Stimulated activated CD4-positive, alpha-beta T cell treated with anti-CD3 and anti-CD28 coated beads, Interleukin-15, amount 100 ng/mL, for 48 hours (primary cell): Measurements from ENCODE around the gene ANKRD17.

ENCODE experiments used
- DNase-seq, 2 donors: peaks; one replicate each; pipeline ENCODE4 v3.0.0-alpha.2; 2020; ENCODE audit warnings: low read depth in 2 of 2

Gene ANKRD17

DNA sequence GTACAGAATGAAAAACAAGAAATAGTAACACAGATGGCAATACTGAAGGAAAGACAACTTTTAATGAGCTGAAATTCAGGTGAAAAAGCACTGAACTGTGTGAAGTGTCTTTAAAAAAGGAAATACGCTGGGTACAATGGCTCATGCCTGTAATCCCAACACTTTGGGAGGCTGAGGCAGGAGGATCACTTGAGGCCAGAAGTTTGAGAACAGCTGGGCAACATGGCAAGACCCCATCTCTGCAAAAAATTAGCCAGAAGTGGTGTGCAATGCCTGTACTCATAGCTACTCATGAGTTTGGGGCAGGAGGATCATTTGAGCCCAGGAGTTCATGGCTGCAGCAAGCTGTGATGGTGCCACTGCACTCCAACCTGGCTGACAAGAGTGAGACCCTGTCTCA lies 129.3 kb downstream of the ANKRD17 start:
- no peak for DNase-seq

DNA sequence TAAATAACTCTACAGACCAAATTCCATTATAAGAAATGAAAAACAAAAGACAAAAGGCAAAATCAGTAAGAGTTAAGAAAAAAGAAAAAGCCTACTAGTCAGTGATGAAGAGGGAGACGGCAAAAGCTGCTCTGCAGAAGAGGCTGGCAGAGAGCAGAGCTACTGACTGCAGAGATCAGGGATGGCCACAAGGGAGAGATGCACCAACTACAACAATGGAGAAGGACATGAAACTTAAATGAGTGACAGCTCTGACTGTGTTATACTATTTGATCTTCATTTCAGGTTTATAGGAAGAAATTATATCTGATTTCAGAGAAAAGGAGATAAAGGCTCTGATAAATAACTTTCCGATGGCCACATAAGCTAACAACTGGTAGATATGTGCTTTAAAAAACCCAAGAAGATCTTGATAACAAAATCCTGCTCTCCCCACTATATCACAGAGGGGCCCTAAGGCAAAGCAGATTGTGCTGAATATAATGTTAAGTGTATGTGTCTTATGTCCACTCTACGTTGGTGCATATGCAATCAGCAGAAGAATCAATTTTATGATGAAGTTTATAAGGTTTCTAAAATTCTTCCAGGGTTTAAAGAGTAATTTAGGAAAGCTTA lies 130.7 kb downstream of the ANKRD17 start:
- DNase-seq, result no peak

GRCh38 chr4:73109493-73109892 lies 149.1 kb downstream of the ANKRD17 start:
- no peak for DNase-seq

DNA sequence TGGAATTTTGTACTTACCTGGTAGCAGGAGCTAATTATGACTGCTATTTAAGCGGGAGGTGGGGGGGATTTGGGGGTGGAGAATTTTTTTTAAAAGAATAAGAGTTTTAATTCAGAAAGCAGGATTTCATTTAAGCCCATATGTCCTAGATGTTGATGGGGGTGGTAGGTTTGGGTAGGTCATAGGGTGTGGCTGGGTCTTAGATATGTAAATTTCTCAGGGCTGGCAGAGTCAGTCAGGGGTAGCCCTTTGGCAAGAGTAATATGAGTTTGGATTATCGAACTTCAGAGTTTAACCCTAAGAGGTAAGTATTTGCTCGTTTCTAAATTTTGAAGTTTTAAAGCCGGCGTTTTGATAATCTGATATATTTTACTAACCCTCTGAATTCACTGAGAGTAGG lies 153.9 kb downstream of the ANKRD17 start:
- DNase-seq, result no peak

- no peak for DNase-seq
Observed at GRCh38 chr4:73103799-73104503, 154.6 kb downstream of the ANKRD17 start.

- DNase-seq, result no peak
Observed at GRCh38 chr4:73099143-73099542, 159.5 kb downstream of the ANKRD17 start.

DNA sequence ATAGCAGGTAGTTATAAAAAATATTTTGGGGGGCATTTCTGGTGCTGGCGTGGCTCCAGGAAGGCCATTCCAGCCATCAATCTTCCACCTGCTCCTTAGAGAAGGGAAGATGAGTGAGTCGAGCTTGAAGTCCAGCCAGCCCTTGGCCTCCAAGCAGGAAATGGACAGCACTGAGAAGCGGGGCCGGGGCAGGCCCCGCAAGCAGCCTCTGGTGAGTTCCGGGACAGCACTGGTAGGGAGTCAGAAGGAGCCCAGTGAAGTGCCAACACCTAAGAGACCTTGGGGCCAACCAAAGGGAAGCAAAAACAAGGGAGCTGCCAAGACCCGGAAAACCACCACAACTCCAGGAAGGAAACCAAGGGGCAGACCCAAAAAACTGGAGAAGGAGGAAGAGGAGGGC lies 159.9 kb downstream of the ANKRD17 start:
- DNase-seq, result no peak

DNA sequence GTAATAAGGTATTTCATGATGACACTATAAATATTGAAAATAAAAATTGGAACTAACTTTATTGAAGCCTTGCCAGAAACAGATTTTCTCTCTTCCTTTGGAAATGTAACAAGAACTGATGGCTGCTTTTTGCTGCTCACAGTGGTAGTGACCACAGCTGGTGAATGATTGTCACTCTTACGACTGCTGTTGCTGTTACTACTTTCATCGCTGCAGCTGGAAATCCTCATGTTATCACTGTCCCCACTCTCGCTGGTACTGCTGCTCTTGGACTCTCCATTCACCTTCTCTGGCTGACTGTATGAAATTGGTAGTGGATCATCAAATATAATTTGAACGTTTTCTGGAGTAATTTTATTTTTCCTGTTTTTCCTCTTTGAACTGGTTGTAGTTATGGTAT lies 160.6 kb downstream of the ANKRD17 start:
- no peak for DNase-seq

DNA sequence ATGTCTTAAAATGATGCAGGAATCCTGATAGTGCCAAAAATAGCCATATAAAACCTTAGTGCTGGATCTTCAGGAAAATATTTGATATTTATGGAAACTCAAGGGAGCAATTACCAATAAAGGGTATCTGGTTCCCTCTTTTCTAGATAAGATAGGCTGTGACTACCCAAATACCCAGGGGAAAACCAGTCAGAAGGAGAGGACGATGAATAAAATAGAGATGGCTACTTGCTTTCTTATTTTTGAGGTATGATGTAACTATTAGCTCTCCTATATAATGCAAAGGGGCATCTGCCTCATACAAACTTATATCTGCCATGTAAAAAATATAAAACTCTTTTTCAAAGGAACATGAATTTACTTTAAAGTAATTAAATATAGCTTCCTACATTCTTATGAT lies 165.7 kb downstream of the ANKRD17 start:
- DNase-seq, result no peak

DNA sequence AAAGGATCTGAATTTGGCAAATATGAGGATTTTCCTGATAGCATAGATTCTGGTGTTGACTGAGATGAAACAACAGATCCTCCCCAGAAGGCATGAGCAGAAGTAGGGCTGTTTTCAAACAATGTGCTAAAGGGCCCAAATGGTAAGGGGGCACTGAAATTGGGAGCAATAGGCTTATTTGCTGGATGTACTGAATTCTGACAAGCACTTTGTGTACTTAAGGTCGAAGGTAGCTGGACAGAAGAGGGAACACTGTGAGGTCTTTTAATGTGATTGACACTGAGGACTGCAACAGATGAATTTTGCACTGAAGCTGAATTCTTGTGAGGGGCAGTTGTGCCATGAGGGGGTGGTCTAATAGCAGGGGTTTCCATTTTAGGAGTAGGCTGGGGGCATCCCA lies 167.9 kb downstream of the ANKRD17 start:
- no peak for DNase-seq

DNA sequence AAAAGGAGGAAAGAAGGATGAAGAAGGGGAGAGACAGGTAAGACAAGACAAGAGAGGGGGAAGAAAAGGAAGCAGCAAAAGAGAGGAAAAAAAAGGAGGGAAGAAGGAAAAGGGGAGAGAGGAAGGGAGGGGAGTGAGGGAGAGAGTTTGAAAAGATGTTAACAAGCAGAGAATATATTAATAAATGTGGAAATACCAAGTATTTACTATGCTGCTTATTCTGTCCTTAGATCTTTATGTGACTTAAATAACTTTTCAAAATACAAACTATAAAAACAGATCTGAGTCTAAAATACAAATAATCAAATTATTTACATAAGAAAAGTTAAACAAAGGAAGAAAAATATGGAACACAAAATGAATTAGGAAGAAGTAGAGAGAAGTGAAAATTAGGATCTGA lies 170.7 kb downstream of the ANKRD17 start:
- no peak for DNase-seq

DNA sequence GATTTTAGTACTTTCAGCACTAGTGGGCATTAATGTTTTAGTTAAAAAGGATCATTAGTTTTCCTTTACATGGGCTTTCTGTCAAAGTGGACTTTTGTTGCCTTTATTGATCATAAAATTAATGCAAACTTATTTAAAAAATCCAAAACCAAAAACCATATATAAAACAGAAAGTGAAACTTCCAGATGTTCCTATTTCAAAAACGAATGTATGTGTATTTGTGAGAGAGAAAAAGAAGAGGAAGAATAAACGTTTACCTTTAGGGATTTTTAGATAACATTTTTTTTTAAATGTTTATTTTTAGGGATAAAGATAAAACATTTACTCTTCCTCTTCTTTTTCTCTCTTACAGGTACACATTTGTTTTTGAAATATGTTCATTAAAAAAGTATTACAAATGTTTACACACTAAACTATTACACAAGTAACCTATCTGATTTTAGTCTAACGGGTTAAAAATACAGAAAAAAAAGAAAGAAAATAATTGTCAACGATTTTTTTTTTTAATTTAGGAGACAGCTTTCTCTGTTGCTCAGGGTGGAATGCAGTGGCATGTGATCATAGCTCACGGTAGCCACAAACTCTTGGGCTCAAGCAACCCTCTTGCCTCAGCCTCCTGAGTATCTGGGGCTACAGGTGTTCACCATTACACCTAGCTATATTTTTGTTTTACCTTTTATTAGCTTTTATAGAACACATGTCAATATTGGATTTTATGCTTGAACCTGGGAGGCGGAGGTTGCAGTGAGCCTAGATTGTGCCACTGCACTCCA lies 172.3 kb downstream of the ANKRD17 start:
- no peak for DNase-seq

DNA sequence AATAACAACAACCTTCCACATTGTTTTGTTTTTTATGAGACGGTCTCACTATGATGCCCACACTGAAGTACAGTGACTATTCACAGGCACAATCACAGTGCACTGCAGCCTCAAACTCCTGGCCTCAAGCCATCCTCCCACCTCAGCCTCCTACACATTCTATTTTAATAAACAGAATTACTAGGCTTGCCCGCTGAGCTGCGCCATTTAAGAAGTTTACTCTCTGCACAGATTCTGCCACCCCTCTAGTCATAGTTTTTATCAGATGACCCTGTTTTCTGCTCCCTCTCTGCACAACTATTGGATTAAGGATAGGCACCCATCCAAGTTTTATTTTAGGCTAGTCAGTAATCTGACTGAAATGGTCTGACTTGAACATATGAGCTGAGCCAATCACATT lies 177.8 kb downstream of the ANKRD17 start:
- no peak for DNase-seq

DNA sequence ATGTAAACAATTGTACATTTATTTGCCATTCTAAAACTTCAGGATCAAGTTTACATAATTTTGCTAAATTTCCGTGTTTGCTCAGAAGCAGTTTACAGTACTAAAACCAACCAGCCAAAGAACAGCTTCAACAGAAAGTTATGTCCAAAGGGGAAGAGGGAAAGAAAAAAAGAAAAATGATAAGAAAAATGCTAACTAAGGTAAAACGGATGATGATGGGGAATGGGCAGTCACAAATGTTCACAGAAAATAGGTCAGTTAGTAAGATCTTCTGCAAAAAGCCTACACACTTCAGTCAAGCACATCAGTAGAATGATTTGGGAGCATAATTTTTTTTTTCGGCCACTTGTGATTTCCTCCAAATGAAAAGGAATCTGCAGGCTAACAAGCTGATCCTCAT lies 182.8 kb downstream of the ANKRD17 start:
- DNase-seq, result no peak

DNA sequence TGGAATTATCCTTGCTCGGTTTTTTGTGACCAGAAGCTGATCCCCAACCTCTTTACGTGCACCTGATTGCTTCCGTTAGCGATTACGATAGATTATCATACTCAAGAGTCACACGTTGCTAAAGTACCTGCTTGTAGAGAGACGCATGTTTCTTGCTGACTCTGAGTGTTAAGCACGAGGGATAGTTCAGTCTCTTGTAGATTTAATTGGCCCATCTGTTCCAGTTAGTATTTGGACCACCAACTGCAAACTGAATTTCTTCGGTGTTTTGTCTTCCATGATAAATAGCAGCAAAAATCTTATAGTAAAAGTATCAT lies 188.6 kb downstream of the ANKRD17 start:
- no peak for DNase-seq

GRCh38 chr4:73069338-73070073 lies 189.1 kb downstream of the ANKRD17 start, which contains the start of gene COX18:
TSS of gene COX18 (minus strand) at chr4:73069716. CDS start at chr4:73069649, 67 bp downstream.
- DNase-seq, result peak; percentile 91 to 93

DNA sequence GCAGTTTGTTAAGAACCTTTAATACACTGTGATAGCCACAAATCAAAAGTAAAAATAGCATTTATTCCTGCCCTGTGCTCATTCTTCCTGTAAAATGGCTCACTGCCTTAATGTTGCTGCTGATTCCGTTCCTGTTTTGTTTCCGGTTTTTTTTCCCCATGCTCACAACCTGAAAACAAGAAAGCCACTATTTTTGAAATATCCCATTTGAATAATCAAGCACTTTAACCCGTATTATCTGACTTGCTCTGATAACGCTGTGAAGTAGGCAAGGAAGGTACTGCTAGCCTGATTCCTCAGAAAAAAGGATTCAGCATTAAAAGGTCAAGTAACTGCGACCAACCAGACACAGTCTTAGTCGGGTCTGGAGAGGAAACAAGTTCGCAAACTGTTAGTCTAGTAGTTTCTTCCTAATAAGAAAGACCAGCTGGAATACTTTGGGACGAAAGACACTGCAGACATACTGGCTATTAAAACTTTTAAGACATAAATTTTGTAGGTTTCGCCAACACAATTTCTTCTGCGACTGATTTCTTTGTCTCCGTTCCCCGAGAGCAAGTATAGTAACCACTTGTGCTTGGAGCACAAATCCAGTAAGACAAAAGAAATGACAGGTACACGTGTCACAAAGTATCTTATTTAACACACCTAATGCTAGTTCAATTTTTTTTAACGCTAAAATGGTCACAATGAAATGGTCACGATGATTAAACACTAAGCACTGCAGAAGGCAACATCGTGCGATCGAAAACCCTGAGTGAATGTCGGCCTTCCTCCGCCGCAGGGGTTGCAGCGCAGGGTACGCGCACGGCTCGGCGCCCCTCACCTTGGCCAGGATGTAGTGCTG lies 189.9 kb downstream of the ANKRD17 start:
- no peak for DNase-seq

DNA sequence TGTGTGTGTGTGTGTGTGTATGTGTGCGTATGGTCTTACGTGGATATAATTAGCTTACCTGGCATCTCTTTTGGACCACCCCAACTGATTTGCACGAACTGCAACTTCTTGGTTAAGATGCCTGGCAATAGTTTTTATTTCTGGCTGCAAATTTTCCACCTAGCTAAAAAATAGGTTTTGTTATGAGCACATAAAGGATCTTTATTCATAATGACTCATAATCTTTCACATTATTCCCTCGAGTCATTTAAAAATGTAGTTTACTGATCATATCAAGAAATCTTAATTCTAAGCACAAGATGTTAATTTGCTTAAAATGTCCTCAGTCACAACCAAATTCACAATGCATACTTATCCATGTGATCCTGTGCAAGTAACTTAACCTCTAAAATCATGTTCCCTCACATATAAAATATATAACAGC lies 190.6 kb downstream of the ANKRD17 start:
- no peak for DNase-seq

- no peak for DNase-seq
Observed at GRCh38 chr4:73066928-73067327, 191.7 kb downstream of the ANKRD17 start.

GRCh38 chr4:73066445-73066844 lies 192.2 kb downstream of the ANKRD17 start:
- no peak for DNase-seq

- no peak for DNase-seq
Observed at GRCh38 chr4:73064536-73064935, 194.1 kb downstream of the ANKRD17 start.
